Liver (tissue), 9 donors: Measurements from ENCODE around the gene OR6Q1. TPM values are rescaled to one million over a fixed set of nuclear protein-coding genes. Genes with fewer than 3 reads are reported as not detected.

Source experiments
- DNase-seq: peaks from one replicate; pipeline ENCODE4 v3.0.0-alpha.2; 2017; ENCODE audit warnings: low spot score
- H3K27ac ChIP-seq, 2 donors: one replicate each; pipeline ENCODE4 v1.7.0; 2013; ENCODE audit warnings: inconsistent platforms in 2 of 2, low read length in 2 of 2, control low read depth in 1 of 2, low read depth in 1 of 2, mild to moderate bottlenecking in 1 of 2
- H3K27me3 ChIP-seq, 4 donors: one replicate each; pipeline versions ENCODE4 v1.6.1 to v1.7.0; 2013; ENCODE audit warnings: low read length in 3 of 4, inconsistent platforms in 1 of 4, mild to moderate bottlenecking in 1 of 4, moderate library complexity in 1 of 4; ENCODE audit not compliant: control insufficient read depth in 4 of 4, insufficient read depth in 4 of 4
- H3K36me3 ChIP-seq, 4 donors: one replicate each; pipeline versions ENCODE4 v1.6.1 to v1.7.0; 2013; ENCODE audit warnings: low read length in 3 of 4, mild to moderate bottlenecking in 3 of 4, low read depth in 1 of 4, moderate library complexity in 1 of 4; ENCODE audit not compliant: control insufficient read depth in 4 of 4, insufficient read depth in 3 of 4
- H3K4me1 ChIP-seq, 4 donors: one replicate each; pipeline versions ENCODE4 v1.6.1 to v1.7.0; 2013; ENCODE audit warnings: low read length in 3 of 4, mild to moderate bottlenecking in 3 of 4, moderate library complexity in 1 of 4; ENCODE audit not compliant: control insufficient read depth in 4 of 4, insufficient read depth in 4 of 4
- H3K4me3 ChIP-seq, 3 donors: one replicate each; pipeline versions ENCODE4 v1.6.1 to v1.7.0; 2013; ENCODE audit warnings: low read length in 3 of 3, control low read depth in 1 of 3, low read depth in 1 of 3, mild to moderate bottlenecking in 1 of 3
- H3K9ac ChIP-seq, 2 donors: one replicate each; pipeline ENCODE4 v1.7.0; 2013; ENCODE audit warnings: low read length in 2 of 2, mild to moderate bottlenecking in 2 of 2, moderate library complexity in 2 of 2, control low read depth in 1 of 2, low read depth in 1 of 2
- H3K9me3 ChIP-seq, 4 donors: one replicate each; pipeline versions ENCODE4 v1.6.1 to v1.7.0; 2013; ENCODE audit warnings: low read length in 3 of 4; ENCODE audit not compliant: control insufficient read depth in 4 of 4
- EGR1 ChIP-seq, 2 donors: IDR thresholded peaks; 2 replicates each; pipeline ENCODE4 v1.6.1; 2016 to 2018; ENCODE audit warnings: antibody characterized with exemption in 2 of 2, low read depth in 2 of 2
- FOXA1 ChIP-seq: IDR thresholded peaks from 2 replicates; pipeline ENCODE4 v1.6.1; 2016; ENCODE audit warnings: antibody characterized with exemption
- FOXA2 ChIP-seq: IDR thresholded peaks from 2 replicates; pipeline ENCODE4 v1.6.1; 2016; ENCODE audit warnings: antibody characterized with exemption
- HNF4G ChIP-seq: IDR thresholded peaks from 2 replicates; pipeline ENCODE4 v1.6.1; 2016; ENCODE audit warnings: antibody characterized with exemption
- JUND ChIP-seq, 2 donors: IDR thresholded peaks; 2 replicates each; pipeline ENCODE4 v1.6.1; 2016; ENCODE audit warnings: antibody characterized with exemption in 2 of 2
- NR2F2 ChIP-seq: IDR thresholded peaks from 2 replicates; pipeline ENCODE4 v1.6.1; 2016; ENCODE audit warnings: antibody characterized with exemption
- RAD21 ChIP-seq, 2 donors: IDR thresholded peaks; 2 replicates each; pipeline ENCODE4 v1.6.1; 2016; ENCODE audit warnings: antibody characterized with exemption in 2 of 2, mild to moderate bottlenecking in 2 of 2
- SP1 ChIP-seq: IDR thresholded peaks from 2 replicates; pipeline ENCODE4 v1.6.1; 2018; ENCODE audit warnings: antibody characterized with exemption, mild to moderate bottlenecking
- TAF1 ChIP-seq: conservative IDR thresholded peaks from 2 replicates; pipeline ENCODE4 v1.6.1; 2016; ENCODE audit warnings: antibody characterized with exemption, mild to moderate bottlenecking
- YY1 ChIP-seq: IDR thresholded peaks from 2 replicates; pipeline ENCODE4 v1.6.1; 2016; ENCODE audit warnings: antibody characterized with exemption, mild to moderate bottlenecking
- WGBS: extraction: QIAGEN DNeasy Blood & Tissue Kit; methylation state at CpG from one replicate; pipeline ENCODE4 v1.1.7; 2013; 5-methylcytosine and 5-hydroxymethylcytosine counted together
- polyA plus RNA-seq, 2 donors: library from polyadenylated mRNA; stranded (reverse) in 1 of 2; unstranded in 1 of 2; fragments of 200-250 nt in 1 of 2; fragments of >200 nt in 1 of 2; fragmentation: Nextera tagmentation in 1 of 2; extraction: Ambion mirVana in 1 of 2; gene quantifications; one replicate each; pipeline versions ENCODE4 v1.2.1 to v1.2.3, GENCODE V29; 2013 to 2015
- total RNA-seq, 2 donors: library from RNA; depleted of rRNA; stranded (reverse); fragments of >200 nt; gene quantifications; one replicate each; pipeline ENCODE4 v1.2.3, GENCODE V29; 2014
- TF ChIP-seq, protein P1 (sequence below): IDR thresholded peaks from 2 replicates; pipeline ENCODE4 v1.6.1; 2016; ENCODE audit warnings: antibody characterized with exemption
- TF ChIP-seq, protein P2 (sequence below): IDR thresholded peaks from 2 replicates; pipeline ENCODE4 v1.6.1; 2016; ENCODE audit warnings: antibody characterized with exemption, mild to moderate bottlenecking
- TF ChIP-seq, protein P3 (sequence below): IDR thresholded peaks from 2 replicates; pipeline ENCODE4 v1.6.1; 2016; ENCODE audit warnings: antibody characterized with exemption
- TF ChIP-seq, protein P4 (sequence below): IDR thresholded peaks from 2 replicates; pipeline ENCODE4 v1.6.1; 2016; ENCODE audit warnings: antibody characterized with exemption
- TF ChIP-seq, protein P5 (sequence below): fragments of 150-350 bp; IDR thresholded peaks from 2 replicates; pipeline ENCODE4 v1.5.1; 2017; ENCODE audit warnings: improper control_type of control experiment, low read depth, low read length; ENCODE audit not compliant: missing input control
- donor health status: healthy.
- donor health status: healthy.
- donor health status: healthy.
- donor health status: healthy.
- donor health status: healthy.

The OR6Q1 gene, protein sequence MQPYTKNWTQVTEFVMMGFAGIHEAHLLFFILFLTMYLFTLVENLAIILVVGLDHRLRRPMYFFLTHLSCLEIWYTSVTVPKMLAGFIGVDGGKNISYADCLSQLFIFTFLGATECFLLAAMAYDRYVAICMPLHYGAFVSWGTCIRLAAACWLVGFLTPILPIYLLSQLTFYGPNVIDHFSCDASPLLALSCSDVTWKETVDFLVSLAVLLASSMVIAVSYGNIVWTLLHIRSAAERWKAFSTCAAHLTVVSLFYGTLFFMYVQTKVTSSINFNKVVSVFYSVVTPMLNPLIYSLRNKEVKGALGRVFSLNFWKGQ
- total RNA-seq (not detected), polyA plus RNA-seq (not detected)

DNA sequence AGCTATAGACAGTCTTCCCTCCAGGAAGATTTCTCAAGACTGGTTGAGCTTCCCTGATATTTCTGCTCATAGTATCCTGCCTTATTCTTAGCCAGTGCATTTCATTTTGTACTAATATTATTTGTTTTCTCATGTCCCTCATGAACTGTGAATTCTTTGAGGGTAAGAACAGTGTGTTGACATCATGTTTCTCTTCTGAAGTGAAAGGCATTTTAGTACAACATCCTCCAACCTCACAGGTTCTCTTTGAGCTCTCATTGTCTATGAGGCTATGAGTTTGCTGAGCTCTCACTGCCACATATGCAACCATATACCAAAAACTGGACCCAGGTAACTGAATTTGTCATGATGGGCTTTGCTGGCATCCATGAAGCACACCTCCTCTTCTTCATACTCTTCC lies at the start of gene OR6Q1:
Gene OR6Q1 (plus strand): TSS at position 301 of the 400 bp plus-strand sequence. CDS start 0 bp downstream, at position 301.
- Histone ChIP-seq H3K27ac (no peak within 1 kb of the TSS), H3K4me3 (no peak within 1 kb of the TSS), H3K36me3 (no peaks in the 10 kb centered on the region), H3K27me3 (no peaks in the 10 kb centered on the region), H3K9ac (no peak within 1 kb of the TSS), H3K4me1 (no peaks in the 10 kb centered on the region), H3K9me3 (no peaks in the 10 kb centered on the region)
- no peak for TF ChIP-seq TAF1
- TF ChIP-seq, protein P1, sequence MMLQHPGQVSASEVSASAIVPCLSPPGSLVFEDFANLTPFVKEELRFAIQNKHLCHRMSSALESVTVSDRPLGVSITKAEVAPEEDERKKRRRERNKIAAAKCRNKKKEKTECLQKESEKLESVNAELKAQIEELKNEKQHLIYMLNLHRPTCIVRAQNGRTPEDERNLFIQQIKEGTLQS = no peak
- TF ChIP-seq, protein P2, sequence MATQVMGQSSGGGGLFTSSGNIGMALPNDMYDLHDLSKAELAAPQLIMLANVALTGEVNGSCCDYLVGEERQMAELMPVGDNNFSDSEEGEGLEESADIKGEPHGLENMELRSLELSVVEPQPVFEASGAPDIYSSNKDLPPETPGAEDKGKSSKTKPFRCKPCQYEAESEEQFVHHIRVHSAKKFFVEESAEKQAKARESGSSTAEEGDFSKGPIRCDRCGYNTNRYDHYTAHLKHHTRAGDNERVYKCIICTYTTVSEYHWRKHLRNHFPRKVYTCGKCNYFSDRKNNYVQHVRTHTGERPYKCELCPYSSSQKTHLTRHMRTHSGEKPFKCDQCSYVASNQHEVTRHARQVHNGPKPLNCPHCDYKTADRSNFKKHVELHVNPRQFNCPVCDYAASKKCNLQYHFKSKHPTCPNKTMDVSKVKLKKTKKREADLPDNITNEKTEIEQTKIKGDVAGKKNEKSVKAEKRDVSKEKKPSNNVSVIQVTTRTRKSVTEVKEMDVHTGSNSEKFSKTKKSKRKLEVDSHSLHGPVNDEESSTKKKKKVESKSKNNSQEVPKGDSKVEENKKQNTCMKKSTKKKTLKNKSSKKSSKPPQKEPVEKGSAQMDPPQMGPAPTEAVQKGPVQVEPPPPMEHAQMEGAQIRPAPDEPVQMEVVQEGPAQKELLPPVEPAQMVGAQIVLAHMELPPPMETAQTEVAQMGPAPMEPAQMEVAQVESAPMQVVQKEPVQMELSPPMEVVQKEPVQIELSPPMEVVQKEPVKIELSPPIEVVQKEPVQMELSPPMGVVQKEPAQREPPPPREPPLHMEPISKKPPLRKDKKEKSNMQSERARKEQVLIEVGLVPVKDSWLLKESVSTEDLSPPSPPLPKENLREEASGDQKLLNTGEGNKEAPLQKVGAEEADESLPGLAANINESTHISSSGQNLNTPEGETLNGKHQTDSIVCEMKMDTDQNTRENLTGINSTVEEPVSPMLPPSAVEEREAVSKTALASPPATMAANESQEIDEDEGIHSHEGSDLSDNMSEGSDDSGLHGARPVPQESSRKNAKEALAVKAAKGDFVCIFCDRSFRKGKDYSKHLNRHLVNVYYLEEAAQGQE = no peak
- no peak for TF ChIP-seq NR2F2
- no peak for TF ChIP-seq FOXA1
- TF ChIP-seq, protein P3, sequence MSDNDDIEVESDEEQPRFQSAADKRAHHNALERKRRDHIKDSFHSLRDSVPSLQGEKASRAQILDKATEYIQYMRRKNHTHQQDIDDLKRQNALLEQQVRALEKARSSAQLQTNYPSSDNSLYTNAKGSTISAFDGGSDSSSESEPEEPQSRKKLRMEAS = no peak
- TF ChIP-seq SP1 = no peak
- TF ChIP-seq YY1 = no peak
- TF ChIP-seq FOXA2 = no peak
- TF ChIP-seq RAD21 (IDR thresholded peaks at IDR 0.05) = no peak
- TF ChIP-seq, protein P4, sequence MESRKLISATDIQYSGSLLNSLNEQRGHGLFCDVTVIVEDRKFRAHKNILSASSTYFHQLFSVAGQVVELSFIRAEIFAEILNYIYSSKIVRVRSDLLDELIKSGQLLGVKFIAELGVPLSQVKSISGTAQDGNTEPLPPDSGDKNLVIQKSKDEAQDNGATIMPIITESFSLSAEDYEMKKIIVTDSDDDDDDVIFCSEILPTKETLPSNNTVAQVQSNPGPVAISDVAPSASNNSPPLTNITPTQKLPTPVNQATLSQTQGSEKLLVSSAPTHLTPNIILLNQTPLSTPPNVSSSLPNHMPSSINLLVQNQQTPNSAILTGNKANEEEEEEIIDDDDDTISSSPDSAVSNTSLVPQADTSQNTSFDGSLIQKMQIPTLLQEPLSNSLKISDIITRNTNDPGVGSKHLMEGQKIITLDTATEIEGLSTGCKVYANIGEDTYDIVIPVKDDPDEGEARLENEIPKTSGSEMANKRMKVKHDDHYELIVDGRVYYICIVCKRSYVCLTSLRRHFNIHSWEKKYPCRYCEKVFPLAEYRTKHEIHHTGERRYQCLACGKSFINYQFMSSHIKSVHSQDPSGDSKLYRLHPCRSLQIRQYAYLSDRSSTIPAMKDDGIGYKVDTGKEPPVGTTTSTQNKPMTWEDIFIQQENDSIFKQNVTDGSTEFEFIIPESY = no peak
- TF ChIP-seq EGR1 (IDR thresholded peaks at IDR 0.05; ENCODE audit: low read depth in 2 of 2) = no peak
- TF ChIP-seq, protein P5, sequence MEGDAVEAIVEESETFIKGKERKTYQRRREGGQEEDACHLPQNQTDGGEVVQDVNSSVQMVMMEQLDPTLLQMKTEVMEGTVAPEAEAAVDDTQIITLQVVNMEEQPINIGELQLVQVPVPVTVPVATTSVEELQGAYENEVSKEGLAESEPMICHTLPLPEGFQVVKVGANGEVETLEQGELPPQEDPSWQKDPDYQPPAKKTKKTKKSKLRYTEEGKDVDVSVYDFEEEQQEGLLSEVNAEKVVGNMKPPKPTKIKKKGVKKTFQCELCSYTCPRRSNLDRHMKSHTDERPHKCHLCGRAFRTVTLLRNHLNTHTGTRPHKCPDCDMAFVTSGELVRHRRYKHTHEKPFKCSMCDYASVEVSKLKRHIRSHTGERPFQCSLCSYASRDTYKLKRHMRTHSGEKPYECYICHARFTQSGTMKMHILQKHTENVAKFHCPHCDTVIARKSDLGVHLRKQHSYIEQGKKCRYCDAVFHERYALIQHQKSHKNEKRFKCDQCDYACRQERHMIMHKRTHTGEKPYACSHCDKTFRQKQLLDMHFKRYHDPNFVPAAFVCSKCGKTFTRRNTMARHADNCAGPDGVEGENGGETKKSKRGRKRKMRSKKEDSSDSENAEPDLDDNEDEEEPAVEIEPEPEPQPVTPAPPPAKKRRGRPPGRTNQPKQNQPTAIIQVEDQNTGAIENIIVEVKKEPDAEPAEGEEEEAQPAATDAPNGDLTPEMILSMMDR = no peak
- no peak for TF ChIP-seq HNF4G
- no peak for DNase-seq

DNA sequence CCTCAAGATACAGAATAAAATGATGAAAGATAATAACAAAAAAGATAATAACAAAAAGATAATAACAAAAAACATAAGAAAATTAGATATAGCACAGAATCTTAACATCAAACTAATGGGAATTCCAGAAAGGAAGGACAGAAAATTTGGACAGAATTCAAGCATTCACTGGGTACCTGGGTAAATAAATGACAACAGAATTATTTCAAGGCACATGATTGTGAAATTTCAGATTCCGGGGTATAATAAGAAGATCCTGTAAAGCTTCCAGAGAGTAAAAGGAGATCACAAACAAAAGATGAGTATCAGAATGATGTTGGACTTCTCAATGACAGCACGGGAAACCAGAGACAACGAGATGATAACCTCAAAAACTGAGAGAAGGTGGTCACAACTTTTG lies 49.2 kb upstream of the OR6Q1 start:
- no peaks in the 10 kb centered on the region for H3K36me3 ChIP-seq
- H3K4me3 ChIP-seq = no peak overlapping the region
- DNase-seq = no peak
- no peak overlapping the region for H3K27ac ChIP-seq
- no peaks in the 10 kb centered on the region for H3K4me1 ChIP-seq
- 82% methylated on average over 3 of the region's 3 CpGs for WGBS
- TF ChIP-seq JUND (IDR thresholded peaks at IDR 0.05) = no peak
- TF ChIP-seq YY1 = no peak
- peaks cover 0 to 5% (median 1%) of the 10 kb centered on the region in 4 donors for H3K27me3 ChIP-seq
- H3K9ac ChIP-seq = no peak overlapping the region
- no peaks in the 10 kb centered on the region for H3K9me3 ChIP-seq
